ENCODE results near the gene HDAC4. TPM values are rescaled to one million over a fixed set of nuclear protein-coding genes. Genes with fewer than 3 reads are reported as not detected.

HDAC4 gene
- total and polyA plus RNA-seq, 2 of the 4 experiments (the other 2 are of a cell fraction), result 4.1 to 7.2 TPM

- H3K23ac ChIP-seq (ENCODE audit: low read depth, low read length), result no peak overlapping the region
- H3K36me3 ChIP-seq (ENCODE audit: control insufficient read depth, insufficient read depth, low read length), result no peaks in the 10 kb centered on the region
- H3K4me2 ChIP-seq (ENCODE audit: low read depth, low read length), result no peak overlapping the region
- no peak overlapping the region for H3K18ac ChIP-seq (ENCODE audit: low read depth, low read length)
- intact Hi-C loops (cut with micrococcal nuclease) (no loop called here), dilution Hi-C loops (cut with HindIII; ENCODE audit: low sequenced_read_pairs, unreplicated experiment) (no loop called here), in situ Hi-C loops (cut with MboI; ENCODE audit: low sequenced_read_pairs) (no loop called here)
- WGBS, 2 experiments (ENCODE audit: extremely low coverage in 2 of 2, insufficient read length in 1 of 2), result no CpG with 5 or more reads among the region's 12 CpGs
- DNase-seq, result peak; percentile 39
- no peak overlapping the region for H3K14ac ChIP-seq (replicated peaks; ENCODE audit: low read depth, low read length)
- H3K79me1 ChIP-seq (ENCODE audit: low read depth in 1 of 2, low read length in 2 of 2), result no peaks in the 10 kb centered on the region
- H4K91ac ChIP-seq (ENCODE audit: insufficient read depth, low read depth, low read length), result no peak overlapping the region
- no peak overlapping the region for H2BK20ac ChIP-seq (ENCODE audit: low read depth, low read length)
- peaks cover 2% of the 10 kb centered on the region; the same call in 1 of the 2 replicates for H3K9me3 ChIP-seq (ENCODE audit: control insufficient read depth, insufficient read depth, low read length)
- no peak overlapping the region for H2AK9ac ChIP-seq (replicated peaks; ENCODE audit: low read depth, low read length, poor library complexity)
- H4K8ac ChIP-seq (ENCODE audit: low read depth in 2 of 2, low read length in 2 of 2), result no peak overlapping the region
- H3K4me1 ChIP-seq (ENCODE audit: control insufficient read depth, insufficient read depth, low read length), result no peaks in the 10 kb centered on the region
- ATAC-seq (ENCODE audit: low read depth), result peak; percentile 53
- no TSS peak for BruUV-seq (replicated peaks)
- H3K27ac ChIP-seq (ENCODE audit: insufficient read depth, low read length), result no peak overlapping the region
- ChIA-PET CTCF (no interaction called here), POLR2A (ENCODE audit: unreplicated experiment) (no interaction called here)
- no peak overlapping the region for H3K9ac ChIP-seq (ENCODE audit: low read depth, low read length)
- no peak overlapping the region for H4K5ac ChIP-seq (ENCODE audit: low read depth, low read length)
- no peaks in the 10 kb centered on the region for H4K20me1 ChIP-seq (ENCODE audit: insufficient read depth, low read length)
- no peak overlapping the region for H2BK15ac ChIP-seq (ENCODE audit: low read depth, low read length)
- no peak overlapping the region for H3K4ac ChIP-seq (ENCODE audit: low read depth, low read length)
- H3K27me3 ChIP-seq (ENCODE audit: control insufficient read depth, insufficient read depth, low read length), result peaks cover 4% of the 10 kb centered on the region; the same call in 1 of the 2 replicates
- H3K4me3 ChIP-seq (ENCODE audit: insufficient read depth, low read depth, low read length), result no peak overlapping the region
- no peak overlapping the region for H2BK5ac ChIP-seq (ENCODE audit: low read depth, low read length, poor library complexity, severe bottlenecking)
- no peak overlapping the region for H3K56ac ChIP-seq (ENCODE audit: extremely low read depth, insufficient read depth, low read length)
- H2AFZ ChIP-seq (replicated peaks; ENCODE audit: low read length, poor library complexity), result no peak overlapping the region
- no peak overlapping the region for H2BK120ac ChIP-seq (ENCODE audit: low read depth, low read length)
- no peaks in the 10 kb centered on the region for H3K9me1 ChIP-seq (ENCODE audit: insufficient read depth, low read length)
- no peak overlapping the region for H2AK5ac ChIP-seq (ENCODE audit: low read depth, low read length)
- TF ChIP-seq RFX5 (IDR thresholded peaks at IDR 0.05; ENCODE audit: low read depth, low read length), result no peak
- TF ChIP-seq MAZ (IDR thresholded peaks at IDR 0.05; ENCODE audit: borderline replicate concordance, low read depth, low read length), result no peak
- no peak for TF ChIP-seq SMC3 (IDR thresholded peaks at IDR 0.05; ENCODE audit: low read depth, low read length)
- no peak for TF ChIP-seq MXI1 (IDR thresholded peaks at IDR 0.05; ENCODE audit: borderline replicate concordance, low read depth, low read length)
- TF ChIP-seq ELK1 (IDR thresholded peaks at IDR 0.05; ENCODE audit: borderline replicate concordance, low read depth, low read length), result no peak
- no peak for TF ChIP-seq USF2 (IDR thresholded peaks at IDR 0.05; ENCODE audit: low read depth, low read length)
- TF ChIP-seq RAD21 (IDR thresholded peaks at IDR 0.05; ENCODE audit: low read length), result no peak
- TF ChIP-seq FOS (IDR thresholded peaks at IDR 0.05; ENCODE audit: low read depth, low read length), result no peak
- no peak for TF ChIP-seq CEBPB (IDR thresholded peaks at IDR 0.05; ENCODE audit: low read depth, low read length)
- no peak for TF ChIP-seq CHD1 (IDR thresholded peaks at IDR 0.05; ENCODE audit: low read depth, low read length)
- TF ChIP-seq MAFK (IDR thresholded peaks at IDR 0.05; ENCODE audit: low read depth, low read length), result no peak
- TF ChIP-seq CTCF (conservative IDR thresholded peaks at IDR 0.05; ENCODE audit: low read depth, low read length), result no peak
- TF ChIP-seq RCOR1 (IDR thresholded peaks at IDR 0.05; ENCODE audit: insufficient replicate concordance, low read length), result no peak
- no peak for TF ChIP-seq POLR2A (IDR thresholded peaks at IDR 0.05; ENCODE audit: low read depth, low read length)
- no peak for TF ChIP-seq BHLHE40 (IDR thresholded peaks at IDR 0.05; ENCODE audit: low read depth, low read length)
Measured at GRCh38 chr2:239429473-239430350, 28.9 kb upstream of the HDAC4 start.

All from IMR-90 (cell line).